HG03039 (cell line): Measurements from ENCODE around the gene EML6.
"Not testable (repeated sequence)": the region's sequence is repeated elsewhere in the genome, so short reads cannot be mapped to it uniquely, and the experiment has no call there.

Source experiments
- ATAC-seq: cut with Tn5 transposase; IDR thresholded peaks from one replicate; pipeline ENCODE4 v1.9.1; 2021; ENCODE audit warnings: mild to moderate bottlenecking, moderate library complexity; ENCODE audit not compliant: unreplicated experiment

Gene EML6

DNA sequence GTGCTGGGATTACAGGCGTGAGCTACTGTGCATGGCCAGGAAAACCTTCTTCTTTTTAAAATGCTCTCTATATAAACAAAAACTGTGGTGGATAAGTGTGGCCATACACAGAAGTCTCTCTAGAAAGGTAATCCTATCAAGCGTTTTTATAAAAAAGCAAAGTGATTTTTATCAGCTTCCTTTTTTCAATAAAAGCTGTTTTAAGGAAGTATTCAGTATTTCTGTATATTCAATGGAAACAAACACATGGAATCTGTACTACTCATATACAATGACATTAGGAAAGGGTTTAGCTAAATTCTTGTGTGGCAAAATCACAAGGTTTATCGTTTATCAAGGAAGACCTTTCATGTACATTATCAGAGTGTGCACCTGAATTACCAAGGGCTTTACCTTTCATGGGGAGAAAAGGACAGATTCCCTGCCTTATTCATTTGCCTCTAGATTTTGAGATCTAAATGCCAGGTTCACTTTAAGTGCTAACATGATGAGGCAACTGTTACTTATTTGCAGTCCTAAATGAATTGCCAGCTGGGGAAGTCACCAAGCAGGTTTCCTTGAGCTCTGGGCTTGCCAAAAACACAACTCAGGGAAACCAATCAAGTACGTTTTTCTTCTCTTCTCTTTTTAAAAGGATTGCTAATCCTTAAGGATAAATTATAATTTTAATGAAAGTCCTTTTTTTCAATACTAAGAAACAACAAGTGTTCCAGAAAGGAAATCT is 256.0 kb downstream of the EML6 start:
- no peak for ATAC-seq

DNA sequence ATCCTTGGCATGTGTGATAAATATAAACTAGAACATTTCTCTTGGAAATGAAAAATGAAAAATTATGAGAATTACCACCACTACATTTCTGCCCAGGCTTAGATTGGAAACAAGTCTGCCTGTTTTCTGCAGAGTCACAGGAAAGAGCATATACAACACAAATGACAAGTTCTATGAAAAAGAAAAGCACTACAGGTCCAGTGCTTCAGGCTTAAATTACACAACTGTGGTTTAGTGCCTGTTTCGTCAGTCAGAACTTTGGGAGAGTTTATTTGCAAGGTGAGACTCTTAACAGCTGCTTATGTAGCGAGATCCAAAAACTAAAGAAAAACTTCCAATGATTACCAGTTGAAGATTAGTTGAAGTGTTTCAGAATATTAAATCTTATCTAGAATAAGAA is 257.9 kb downstream of the EML6 start:
- no peak for ATAC-seq

DNA sequence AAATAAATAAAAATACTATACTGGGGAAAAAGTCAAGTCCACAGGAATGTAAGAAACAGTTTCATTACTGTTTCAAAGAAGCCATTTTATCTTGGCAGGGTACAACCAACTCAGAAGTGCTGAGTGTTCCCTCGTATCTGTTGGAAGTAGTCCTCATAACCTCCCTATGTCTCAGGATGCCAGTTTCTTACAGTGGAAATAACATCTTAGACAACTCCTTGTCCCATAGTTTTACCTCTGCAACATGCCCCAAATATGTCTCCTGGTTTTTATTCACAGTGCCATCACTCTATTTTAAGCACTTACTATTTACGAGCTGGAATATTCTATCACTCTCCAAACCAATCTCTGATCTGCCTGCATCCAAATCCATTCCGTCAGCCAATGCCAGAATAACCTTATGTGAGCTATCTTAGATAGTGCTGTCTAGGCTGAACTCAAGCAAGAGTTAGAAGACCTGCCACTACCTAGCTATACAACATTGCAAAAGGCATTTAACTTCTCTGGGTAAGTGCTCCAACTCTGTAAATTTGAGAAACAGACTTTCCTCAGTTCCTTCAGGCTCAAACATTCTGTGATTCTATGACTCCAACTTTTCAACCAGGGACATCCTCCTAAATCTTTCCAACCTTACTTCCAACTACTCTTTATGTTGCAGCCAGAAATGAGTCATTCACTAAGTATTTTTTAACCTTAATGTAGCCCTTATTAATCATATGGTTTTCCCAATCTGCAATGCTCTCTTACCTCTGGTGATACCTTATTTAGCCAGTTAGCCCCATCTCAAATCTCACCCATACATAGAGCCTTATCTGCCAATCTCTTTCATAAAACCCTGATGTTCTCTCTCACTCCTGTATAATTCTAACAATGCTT is 260.1 kb downstream of the EML6 start:
- no peak for ATAC-seq

GRCh38 chr2:54984476-54984875 is 261.0 kb downstream of the EML6 start:
- no peak for ATAC-seq

DNA sequence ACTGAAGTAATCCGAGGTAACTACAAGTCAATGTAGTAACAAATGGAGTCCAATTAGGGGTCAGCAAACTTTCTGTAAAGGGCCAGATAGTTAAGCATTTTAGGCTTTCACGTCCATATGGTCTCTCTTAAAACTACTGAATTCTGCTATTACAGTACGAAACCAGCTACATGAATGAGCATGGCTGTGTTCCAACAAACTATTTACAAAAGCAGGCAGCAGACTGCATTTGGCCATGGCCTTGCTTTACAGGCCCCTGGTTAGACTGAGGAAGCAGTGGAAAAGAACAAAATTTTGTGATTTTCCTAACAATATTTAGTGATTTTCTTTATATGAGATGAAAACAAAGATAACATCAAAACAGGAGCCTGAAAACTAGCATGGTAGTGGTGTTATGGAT is 262.8 kb downstream of the EML6 start:
- no peak for ATAC-seq

GRCh38 chr2:54988612-54989011 is 265.1 kb downstream of the EML6 start:
- no peak for ATAC-seq

GRCh38 chr2:54990694-54991093 is 267.2 kb downstream of the EML6 start:
- ATAC-seq = not testable (repeated sequence)

DNA sequence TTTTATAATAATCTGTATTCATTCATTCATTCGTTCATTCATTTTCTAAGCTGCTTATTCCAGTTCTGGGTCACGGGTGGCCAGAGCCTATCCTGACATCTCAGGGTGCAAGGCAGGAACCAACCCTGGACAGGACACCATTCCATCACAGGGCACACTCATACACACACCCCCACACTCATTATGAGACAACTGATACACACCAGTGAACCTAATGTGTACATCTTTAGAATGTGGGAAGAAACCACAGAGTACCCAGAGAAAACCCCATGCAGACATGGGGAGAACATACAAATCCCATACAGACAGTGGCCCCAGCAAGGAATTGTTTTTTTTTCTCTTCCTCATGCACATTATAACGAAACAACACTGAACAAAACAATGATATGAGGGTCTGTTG is 272.1 kb downstream of the EML6 start:
- peak; percentile 76 for ATAC-seq

GRCh38 chr2:54997826-54998225 is 274.4 kb downstream of the EML6 start:
- no peak for ATAC-seq

DNA sequence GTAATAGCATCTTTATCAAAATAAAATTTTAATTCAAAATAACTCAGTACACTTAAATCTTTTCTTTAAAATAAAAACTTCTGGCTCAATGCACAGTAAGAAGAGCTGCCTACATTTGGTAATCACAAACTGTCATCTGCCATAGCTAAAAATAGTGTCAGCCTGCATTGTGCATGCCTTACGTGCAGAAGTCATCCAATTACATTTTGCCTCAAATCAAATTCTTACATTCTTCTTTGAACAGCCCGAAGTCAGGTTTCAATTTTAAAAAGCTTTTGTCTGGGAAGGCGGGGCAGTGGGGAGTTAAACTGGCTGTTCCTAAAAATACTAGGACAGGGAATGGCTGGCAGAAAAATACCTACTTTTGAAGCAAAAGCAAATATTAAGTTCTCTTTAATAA is 275.7 kb downstream of the EML6 start:
- no peak for ATAC-seq

GRCh38 chr2:55000341-55000740 is 276.9 kb downstream of the EML6 start:
- no peak for ATAC-seq

DNA sequence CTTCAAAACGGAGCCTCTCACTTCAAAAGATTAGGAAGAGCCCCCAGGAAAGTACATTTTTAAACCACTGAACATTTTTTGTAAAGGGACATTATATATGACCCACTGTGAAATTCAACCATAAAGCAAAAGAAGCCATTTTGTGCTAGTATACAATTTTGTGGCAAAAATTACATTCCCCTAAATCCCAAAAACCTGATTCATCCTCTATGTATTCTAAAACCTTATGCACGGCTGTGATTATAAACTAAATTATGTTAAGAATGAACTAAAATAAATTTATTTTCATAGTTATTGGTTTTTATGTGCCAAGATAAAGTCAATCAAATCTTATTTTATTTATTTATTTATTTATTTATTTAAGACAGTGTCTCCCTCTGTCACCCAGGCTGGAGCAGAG is 278.3 kb downstream of the EML6 start:
- ATAC-seq = no peak

GRCh38 chr2:55003706-55004639 is 280.5 kb downstream of the EML6 start:
- no peak for ATAC-seq

DNA sequence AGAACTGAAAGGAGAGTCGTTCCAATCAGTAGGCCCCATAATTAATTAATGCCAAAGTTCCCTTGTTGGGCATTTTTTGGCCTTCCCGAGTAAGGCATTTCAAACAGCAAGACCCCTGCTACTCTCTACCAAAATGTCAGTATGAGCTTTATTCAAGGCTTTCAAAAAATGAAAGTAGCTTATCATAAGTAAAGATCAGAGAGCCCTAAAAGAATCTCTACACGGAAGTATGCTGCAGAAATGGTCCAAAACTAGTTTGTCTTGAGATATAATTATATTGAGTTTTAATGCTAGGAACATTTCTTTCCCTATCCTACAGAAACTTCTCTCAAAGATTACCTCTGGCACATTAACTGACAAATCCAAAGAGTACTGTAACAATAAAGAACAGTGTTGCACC is 282.8 kb downstream of the EML6 start:
- no peak for ATAC-seq

DNA sequence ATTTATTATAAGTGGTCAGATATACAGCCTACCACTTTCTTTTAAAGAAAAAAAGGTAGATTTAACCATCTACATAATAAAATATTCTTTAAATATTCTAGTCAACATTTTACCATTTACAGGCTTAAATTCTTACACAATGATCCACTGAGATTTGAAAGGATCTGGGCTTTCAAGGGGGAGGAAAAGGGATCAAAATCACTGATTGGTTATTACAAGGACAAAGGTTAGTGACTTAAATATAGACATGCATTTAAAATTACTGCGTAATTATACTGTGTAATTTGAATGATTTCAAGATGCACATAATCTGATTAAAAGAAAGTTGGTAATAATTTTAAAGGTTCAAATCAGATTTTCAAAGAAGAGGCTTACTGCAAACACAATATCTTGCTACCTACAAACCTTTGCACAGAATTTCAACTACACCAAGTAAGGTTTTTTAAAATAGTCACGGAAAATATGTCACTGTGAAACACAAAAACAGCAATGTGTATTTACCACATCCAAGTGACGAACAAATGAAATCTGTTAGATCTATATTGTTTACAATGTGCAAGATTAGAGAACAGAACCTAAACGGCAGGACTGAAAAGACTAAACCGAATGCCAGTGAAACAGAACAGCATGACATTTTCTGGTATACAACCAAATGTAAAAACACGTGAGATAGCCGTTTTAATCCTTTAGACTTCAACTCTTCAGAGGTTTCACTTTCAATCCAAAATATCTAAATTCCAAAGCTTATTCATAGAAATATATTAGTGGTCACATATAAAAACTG is 286.0 kb downstream of the EML6 start:
- peak; percentile 18 for ATAC-seq

- ATAC-seq = peak; percentile 86
Observed at GRCh38 chr2:55010149-55010591, 286.7 kb downstream of the EML6 start.

DNA sequence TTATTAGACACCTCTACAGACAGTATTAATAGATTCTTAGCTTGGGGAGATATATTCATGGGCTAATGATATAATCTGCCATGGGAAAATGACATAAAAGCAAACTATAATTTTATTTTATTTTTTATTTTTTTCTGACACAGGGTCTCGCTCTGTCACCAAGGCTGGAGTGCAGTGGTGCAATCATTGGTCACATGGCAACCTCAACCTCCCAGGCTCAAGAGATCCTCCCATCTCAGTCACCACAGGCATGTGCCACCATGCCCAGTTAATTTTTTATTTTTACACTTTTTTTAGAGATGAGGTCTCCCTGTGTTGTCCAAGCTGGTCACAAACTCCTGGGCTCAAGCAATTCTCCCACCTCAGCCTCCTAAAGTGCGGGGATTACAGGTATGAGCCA is 287.5 kb downstream of the EML6 start:
- ATAC-seq = no peak

DNA sequence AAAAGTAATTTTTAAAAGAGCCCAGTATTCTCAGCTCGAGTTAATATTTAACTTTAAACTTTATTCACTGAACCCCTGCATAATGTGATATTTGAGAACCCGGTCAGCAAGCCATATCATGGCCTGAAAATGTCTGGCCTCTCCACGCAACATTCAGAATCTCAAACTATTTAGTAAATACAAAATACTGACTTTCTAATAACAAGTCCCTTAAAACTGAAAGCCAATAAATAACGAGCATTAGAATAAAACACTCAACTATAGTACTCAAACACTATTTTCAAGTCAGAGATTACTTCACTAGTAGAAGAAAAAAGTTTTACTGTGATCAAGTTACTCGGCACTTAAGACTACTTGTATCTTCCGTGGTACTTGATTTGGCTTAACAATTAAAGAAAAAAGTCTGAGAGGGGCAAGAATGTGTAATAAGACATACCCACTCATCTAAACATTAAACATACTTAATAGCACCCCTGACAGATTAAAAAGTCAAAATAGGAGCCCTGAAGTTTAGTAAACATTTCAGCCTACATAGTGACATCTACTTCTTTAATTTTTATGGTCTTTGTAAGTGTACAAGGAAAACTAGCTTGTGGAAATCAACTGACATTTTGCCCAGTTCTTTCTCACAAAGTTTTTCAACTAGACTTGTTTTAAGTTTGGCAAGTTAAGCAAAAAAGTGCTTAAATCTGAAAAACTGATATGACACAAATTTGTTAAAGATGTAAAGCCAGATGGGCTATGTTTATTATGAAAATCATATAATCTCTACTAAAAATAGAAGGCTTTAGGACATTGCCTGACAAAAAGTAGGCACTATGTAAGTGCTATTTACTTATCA is 288.6 kb downstream of the EML6 start:
- no peak for ATAC-seq

GRCh38 chr2:55012672-55013484 is 289.4 kb downstream of the EML6 start:
- no peak for ATAC-seq
